ENCODE results near the gene LYRM9.
"Not testable (repeated sequence)": the region's sequence is repeated elsewhere in the genome, so short reads cannot be mapped to it uniquely, and the experiment has no call there.

The LYRM9 gene

GRCh38 chr17:27914382-27914781 is 21.2 kb upstream of the LYRM9 start:
- no peak for TF ChIP-seq CTCF (IDR thresholded peaks at IDR 0.05; ENCODE audit: insufficient read depth, low read length, poor library complexity, severe bottlenecking)
- TF ChIP-seq EZH2phosphoT487 (conservative IDR thresholded peaks at IDR 0.05; ENCODE audit: low read length): no peak
- H3K9me3 ChIP-seq (ENCODE audit: insufficient read depth, low read length): no peaks in the 10 kb centered on the region
- no peak overlapping the region for H3K9ac ChIP-seq (ENCODE audit: low read length)
- H3F3A ChIP-seq (ENCODE audit: insufficient read depth): no peaks in the 10 kb centered on the region
- H4K20me1 ChIP-seq (ENCODE audit: low read depth, low read length): no peaks in the 10 kb centered on the region
- no peaks in the 10 kb centered on the region for H3K79me2 ChIP-seq (ENCODE audit: insufficient read depth, low read length)
- H3K9me2 ChIP-seq (replicated peaks; ENCODE audit: insufficient read depth, low read length): no peaks in the 10 kb centered on the region
- H3K27ac ChIP-seq (ENCODE audit: low read depth, low read length): no peak overlapping the region
- no peak overlapping the region for H3K4me3 ChIP-seq (ENCODE audit: insufficient read depth, low read length, poor library complexity, severe bottlenecking)
- no peaks in the 10 kb centered on the region for H3K36me3 ChIP-seq (ENCODE audit: low read length)
- H3K4me2 ChIP-seq (ENCODE audit: low read depth, low read length, poor library complexity, severe bottlenecking): no peak overlapping the region
- H3K27me3 ChIP-seq (ENCODE audit: low read length): no peaks in the 10 kb centered on the region
- H2AFZ ChIP-seq (ENCODE audit: low read depth, low read length, severe bottlenecking): no peak overlapping the region

- H4K20me1 ChIP-seq (ENCODE audit: low read depth, low read length): no peaks in the 10 kb centered on the region
- H3K4me2 ChIP-seq (ENCODE audit: low read depth, low read length, poor library complexity, severe bottlenecking): no peak overlapping the region
- TF ChIP-seq CTCF (IDR thresholded peaks at IDR 0.05; ENCODE audit: insufficient read depth, low read length, poor library complexity, severe bottlenecking): no peak
- TF ChIP-seq EZH2phosphoT487 (conservative IDR thresholded peaks at IDR 0.05; ENCODE audit: low read length): no peak
- H3K9ac ChIP-seq (ENCODE audit: low read length): no peak overlapping the region
- H3K36me3 ChIP-seq (ENCODE audit: low read length): no peaks in the 10 kb centered on the region
- H3F3A ChIP-seq (ENCODE audit: insufficient read depth): no peaks in the 10 kb centered on the region
- H2AFZ ChIP-seq (ENCODE audit: low read depth, low read length, severe bottlenecking): no peak overlapping the region
- no peak overlapping the region for H3K4me3 ChIP-seq (ENCODE audit: insufficient read depth, low read length, poor library complexity, severe bottlenecking)
- no peaks in the 10 kb centered on the region for H3K27me3 ChIP-seq (ENCODE audit: low read length)
- no peaks in the 10 kb centered on the region for H3K79me2 ChIP-seq (ENCODE audit: insufficient read depth, low read length)
- H3K27ac ChIP-seq (ENCODE audit: low read depth, low read length): no peak overlapping the region
- H3K9me2 ChIP-seq (replicated peaks; ENCODE audit: insufficient read depth, low read length): no peaks in the 10 kb centered on the region
- no peaks in the 10 kb centered on the region for H3K9me3 ChIP-seq (ENCODE audit: insufficient read depth, low read length)
Measured at GRCh38 chr17:27912964-27913363, 19.8 kb upstream of the LYRM9 start.

DNA sequence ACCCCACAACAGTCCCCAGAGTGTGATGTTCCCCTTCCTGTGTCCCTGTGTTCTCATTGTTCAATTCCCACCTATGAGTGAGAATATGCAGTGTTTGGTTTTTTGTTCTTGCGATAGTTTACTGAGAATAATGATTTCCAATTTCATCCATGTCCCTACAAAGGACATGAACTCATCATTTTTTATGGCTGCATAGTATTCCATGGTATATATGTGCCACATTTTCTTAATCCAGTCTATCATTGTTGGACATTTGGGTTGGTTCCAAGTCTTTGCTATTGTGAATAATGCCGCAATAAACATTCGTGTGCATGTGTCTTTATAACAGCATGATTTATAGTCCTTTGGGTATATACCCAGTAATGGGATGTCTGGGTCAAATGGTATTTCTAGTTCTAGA is 19.1 kb upstream of the LYRM9 start:
- H3K36me3 ChIP-seq (ENCODE audit: low read length); H3K4me3 ChIP-seq (ENCODE audit: insufficient read depth, low read length, poor library complexity, severe bottlenecking); H2AFZ ChIP-seq (ENCODE audit: low read depth, low read length, severe bottlenecking); H3K9me2 ChIP-seq (replicated peaks; ENCODE audit: insufficient read depth, low read length); H3F3A ChIP-seq (ENCODE audit: insufficient read depth); H4K20me1 ChIP-seq (ENCODE audit: low read depth, low read length); H3K4me2 ChIP-seq (ENCODE audit: low read depth, low read length, poor library complexity, severe bottlenecking); H3K9me3 ChIP-seq (ENCODE audit: insufficient read depth, low read length); H3K9ac ChIP-seq (ENCODE audit: low read length); H3K79me2 ChIP-seq (ENCODE audit: insufficient read depth, low read length); H3K27ac ChIP-seq (ENCODE audit: low read depth, low read length); H3K27me3 ChIP-seq (ENCODE audit: low read length): not testable (repeated sequence)

DNA sequence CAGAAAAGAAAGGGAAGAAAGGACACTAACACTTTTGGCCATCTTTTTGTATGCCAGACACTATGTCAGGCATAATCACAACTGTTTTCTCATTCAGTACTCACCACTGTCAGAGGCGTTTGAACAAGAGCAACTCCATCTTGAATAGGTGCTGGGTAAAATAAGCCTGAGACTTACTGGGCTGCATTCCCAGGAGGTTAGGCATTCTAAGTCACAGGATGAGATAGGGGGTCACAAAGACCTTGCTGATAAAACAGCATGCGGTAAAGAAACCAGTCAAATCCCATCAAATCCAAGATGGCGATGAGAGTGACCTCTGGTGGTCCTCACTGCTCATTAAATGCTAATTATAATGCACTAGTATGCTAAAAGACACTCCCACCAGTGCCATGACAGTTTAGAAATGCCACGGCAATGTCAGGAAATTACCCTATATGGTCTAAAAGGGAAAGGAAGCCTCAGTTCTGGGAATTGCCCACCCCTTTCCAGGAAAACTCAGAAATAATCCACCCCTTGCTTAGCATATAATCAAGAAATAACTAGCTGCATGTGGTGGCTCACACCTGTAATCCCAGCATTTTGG is 14.9 kb upstream of the LYRM9 start:
- H3K9me2 ChIP-seq (replicated peaks; ENCODE audit: insufficient read depth, low read length): no peaks in the 10 kb centered on the region
- no peaks in the 10 kb centered on the region for H3K9me3 ChIP-seq (ENCODE audit: insufficient read depth, low read length)
- no peak overlapping the region for H2AFZ ChIP-seq (ENCODE audit: low read depth, low read length, severe bottlenecking)
- no peak overlapping the region for H3K4me3 ChIP-seq (ENCODE audit: insufficient read depth, low read length, poor library complexity, severe bottlenecking)
- no peak overlapping the region for H3K4me2 ChIP-seq (ENCODE audit: low read depth, low read length, poor library complexity, severe bottlenecking)
- H3K79me2 ChIP-seq (ENCODE audit: insufficient read depth, low read length): no peaks in the 10 kb centered on the region
- H3K27ac ChIP-seq (ENCODE audit: low read depth, low read length): no peak overlapping the region
- no peaks in the 10 kb centered on the region for H3K36me3 ChIP-seq (ENCODE audit: low read length)
- no peaks in the 10 kb centered on the region for H3F3A ChIP-seq (ENCODE audit: insufficient read depth)
- H4K20me1 ChIP-seq (ENCODE audit: low read depth, low read length): no peaks in the 10 kb centered on the region
- no peak for TF ChIP-seq CTCF (IDR thresholded peaks at IDR 0.05; ENCODE audit: insufficient read depth, low read length, poor library complexity, severe bottlenecking)
- no peak for TF ChIP-seq EZH2phosphoT487 (conservative IDR thresholded peaks at IDR 0.05; ENCODE audit: low read length)
- no peak overlapping the region for H3K9ac ChIP-seq (ENCODE audit: low read length)
- no peaks in the 10 kb centered on the region for H3K27me3 ChIP-seq (ENCODE audit: low read length)
